GM08714 (cell line): ENCODE measurements around the gene CARNS1.
A peak's percentile ranks its signal among the peaks of the same experiment; 100 is the strongest.

Source experiments
- H3K4me3 ChIP-seq: fragments of 200-500 bp; sonication (Bioruptor generic); 2 replicates; pipeline ENCODE4 v1.5.1; 2014; ENCODE audit warnings: mild to moderate bottlenecking, low read length, inconsistent platforms
- ZNF274 ChIP-seq: IDR thresholded peaks from 2 replicates; pipeline ENCODE4 v1.6.1; 2012; ENCODE audit warnings: mild to moderate bottlenecking, low read depth, low read length

The CARNS1 gene

DNA sequence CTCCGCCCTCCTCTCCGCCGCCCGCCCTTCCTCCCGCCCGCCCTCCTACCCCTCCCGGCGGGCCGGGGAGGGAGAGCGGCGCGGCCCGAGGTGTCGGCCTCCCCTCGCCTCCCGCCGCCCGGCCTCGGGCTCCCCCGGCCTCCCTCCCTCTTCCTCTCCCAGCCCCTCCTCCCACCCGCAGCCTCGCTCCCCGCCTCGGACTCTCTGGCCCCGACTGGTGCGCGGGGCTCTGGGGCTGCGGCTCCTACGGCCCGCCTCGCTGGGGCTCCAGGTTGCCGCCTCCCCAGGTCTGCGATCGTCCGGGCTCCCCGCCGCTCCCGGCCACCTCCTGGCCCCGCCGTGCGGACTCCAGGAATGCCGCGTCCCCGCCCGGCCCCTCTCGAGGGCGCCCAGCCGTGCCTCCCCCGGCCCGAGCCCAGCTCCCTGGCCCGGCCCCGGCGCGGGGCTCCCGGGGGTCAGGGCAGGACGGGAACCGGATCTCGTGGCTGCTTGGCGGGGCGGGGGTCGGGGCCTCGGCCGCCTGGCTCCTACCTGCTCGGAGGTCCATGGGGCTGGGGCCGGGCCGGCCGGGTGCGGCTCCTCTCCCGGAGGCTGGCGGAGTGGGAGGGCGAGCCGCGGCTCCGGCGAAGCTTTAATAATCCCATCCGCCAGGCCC lies 42.4 kb upstream of the CARNS1 start, which contains the start of gene CLCF1:
Gene CLCF1 (minus strand): TSS at position 606 of the 655 bp plus-strand sequence. CDS start 59 bp downstream, at position 547.
- no peak for TF ChIP-seq ZNF274
- H3K4me3 ChIP-seq: peak within 1 kb of the TSS; percentile 74; the same call in 1 of the 2 replicates

DNA sequence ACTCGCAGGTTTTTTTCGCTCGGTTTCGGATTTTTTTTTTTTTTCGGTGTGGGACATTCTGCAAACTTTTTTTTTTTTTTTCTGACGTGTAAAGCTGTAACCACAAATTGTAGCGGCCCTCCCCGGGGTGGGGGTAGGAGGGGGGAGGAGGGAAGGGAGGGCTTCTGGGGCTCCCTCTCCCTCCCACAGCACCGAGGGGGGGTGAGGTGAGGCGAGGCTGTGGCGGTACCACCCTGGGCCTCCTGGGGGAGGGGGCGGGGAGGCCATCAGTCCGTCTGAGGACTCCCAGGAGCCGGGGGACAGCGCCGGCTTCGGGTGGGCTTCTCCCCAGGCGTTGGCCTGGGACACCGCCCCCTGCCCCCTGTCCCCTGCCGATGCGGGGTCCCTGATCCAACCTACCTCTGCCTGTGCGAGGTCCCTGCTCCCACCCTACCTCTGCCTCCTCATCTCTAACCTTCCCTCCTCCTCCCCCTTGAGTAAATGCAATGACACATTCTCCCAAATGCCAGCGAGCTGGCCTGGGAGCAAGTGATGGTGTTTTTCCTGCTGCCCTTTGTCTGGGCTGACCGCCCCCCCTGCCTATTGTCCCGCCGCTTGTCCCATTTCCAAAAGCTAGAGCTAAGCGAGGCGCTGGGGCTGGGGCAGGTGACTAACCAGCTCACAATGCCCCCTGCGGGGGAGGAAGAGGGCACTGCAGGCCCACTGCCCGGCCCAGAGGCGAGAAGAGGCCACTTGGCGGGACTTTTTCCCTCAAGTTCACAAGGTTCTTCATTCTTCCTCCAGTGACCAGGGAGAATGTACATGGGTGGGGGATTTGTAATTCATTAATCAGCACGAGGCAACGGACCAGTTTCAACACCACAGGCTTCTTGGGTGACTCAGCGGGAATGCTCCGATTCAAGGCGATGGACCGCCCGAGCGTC lies 41.6 kb upstream of the CARNS1 start:
- peak overlapping the region; percentile 74; the same call in 1 of the 2 replicates for H3K4me3 ChIP-seq
- TF ChIP-seq ZNF274: no peak

DNA sequence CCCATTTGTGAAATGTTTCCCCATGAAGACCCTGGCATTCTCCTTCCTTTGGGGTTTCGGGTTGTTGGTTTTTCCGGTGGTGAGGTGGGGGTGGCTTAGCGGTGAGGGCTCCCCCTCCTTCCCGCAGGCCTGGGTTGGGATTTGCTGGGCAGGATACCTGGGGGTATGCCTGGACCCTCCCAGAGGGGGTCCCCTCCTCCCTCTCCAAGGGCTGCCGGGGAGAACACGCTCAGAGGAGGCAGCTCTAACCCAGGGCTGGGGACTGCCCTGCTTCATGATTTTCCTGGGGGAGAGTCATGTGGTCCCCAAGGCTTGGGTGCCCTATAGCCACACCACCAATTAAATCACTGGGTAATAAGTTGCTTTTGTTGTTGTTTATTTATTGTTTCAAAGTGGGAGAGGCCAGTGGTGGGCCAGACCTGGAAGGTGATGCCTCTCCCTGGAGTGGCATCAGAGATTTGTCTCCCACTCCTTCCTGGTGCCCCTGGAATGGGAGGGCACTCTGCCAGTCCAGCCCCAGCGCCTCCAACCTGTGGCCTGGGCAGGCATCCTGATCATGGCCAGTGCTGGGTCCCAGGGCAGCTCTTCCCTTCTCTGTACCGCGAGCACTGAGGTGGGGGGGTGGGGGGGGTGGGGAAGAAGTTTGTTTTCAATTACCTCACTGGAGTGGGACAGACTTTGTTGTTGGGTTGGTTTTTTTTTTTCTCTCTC lies 40.8 kb upstream of the CARNS1 start:
- no peak overlapping the region; the same call in 1 of the 2 replicates for H3K4me3 ChIP-seq
- TF ChIP-seq ZNF274: no peak

DNA sequence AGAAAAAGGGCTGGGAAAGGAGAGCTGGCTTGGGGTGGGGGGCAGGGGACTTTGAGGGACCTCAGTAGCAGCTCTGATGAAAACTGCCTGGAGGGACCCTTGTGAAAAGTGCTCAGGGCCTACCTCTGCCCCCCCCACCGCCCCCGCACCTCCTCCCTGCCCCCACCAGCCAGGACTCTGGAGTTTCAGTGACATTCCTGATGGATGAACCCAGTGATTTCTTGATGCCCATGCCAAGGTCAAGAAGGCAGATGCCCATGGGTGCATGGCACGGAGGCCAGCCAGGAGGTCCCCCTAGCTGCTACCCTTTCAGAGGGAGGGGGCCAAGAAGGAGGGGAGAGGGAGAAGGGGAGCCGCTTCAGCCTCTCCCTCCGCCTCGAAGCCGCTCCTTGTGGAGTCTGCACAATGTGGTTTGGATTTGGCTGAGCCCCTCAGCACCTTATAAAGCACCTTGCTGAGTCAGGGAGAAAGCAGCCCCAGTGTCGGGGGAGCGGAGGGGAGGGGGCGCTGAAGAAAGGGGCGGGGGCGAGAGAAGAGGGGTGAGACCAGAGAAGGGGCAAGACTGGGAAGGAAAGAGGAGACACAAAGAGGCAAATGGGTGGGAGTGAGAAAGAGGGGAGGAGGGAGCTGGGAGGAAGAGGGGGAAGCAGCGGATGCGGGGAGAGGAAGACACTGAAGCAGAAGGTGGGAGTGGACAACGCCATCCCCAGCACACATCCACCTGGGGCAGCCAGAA lies 40.0 kb upstream of the CARNS1 start:
- TF ChIP-seq ZNF274: no peak

DNA sequence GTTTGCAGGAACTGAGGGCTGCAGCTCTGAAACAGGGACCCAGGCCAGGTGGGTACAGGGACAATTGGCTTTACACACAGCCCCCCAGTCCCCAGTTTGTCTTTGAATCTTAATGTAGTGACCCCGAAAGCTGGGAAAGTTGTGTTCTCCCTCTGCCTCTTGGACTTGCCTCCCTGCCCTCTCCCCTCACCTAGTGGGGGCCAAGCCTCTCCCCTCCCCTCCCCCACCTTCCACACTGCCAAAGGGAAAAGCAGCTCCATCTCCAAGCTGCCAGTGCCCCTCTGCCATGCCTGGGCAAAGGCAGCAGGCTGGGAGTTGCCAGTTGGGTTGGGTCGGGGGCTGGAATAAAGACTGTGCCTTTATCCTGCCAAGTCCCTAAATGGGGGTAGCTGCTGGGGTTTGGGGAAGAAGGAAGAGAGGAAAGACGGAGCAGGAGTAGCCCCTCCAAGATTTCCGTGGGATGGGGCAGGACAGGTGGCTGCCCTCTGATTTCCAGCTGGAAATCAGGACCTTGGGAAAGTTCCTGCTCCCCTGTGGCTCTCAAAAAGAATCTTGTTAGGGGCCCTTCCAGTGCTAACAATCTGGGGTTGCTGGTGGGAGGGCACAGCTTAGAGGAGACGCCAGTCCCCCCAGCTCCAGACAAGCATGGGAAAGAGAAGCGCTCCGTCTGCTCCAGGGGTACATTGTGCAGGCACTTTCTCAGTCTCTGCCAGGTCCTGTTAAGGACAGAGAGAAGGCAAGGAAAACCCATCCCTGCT lies 39.2 kb upstream of the CARNS1 start:
- no peak overlapping the region for H3K4me3 ChIP-seq
- no peak for TF ChIP-seq ZNF274

More for the DNA sequence above, 40.0 kb upstream of the CARNS1 start:
- no peak overlapping the region for H3K4me3 ChIP-seq

DNA sequence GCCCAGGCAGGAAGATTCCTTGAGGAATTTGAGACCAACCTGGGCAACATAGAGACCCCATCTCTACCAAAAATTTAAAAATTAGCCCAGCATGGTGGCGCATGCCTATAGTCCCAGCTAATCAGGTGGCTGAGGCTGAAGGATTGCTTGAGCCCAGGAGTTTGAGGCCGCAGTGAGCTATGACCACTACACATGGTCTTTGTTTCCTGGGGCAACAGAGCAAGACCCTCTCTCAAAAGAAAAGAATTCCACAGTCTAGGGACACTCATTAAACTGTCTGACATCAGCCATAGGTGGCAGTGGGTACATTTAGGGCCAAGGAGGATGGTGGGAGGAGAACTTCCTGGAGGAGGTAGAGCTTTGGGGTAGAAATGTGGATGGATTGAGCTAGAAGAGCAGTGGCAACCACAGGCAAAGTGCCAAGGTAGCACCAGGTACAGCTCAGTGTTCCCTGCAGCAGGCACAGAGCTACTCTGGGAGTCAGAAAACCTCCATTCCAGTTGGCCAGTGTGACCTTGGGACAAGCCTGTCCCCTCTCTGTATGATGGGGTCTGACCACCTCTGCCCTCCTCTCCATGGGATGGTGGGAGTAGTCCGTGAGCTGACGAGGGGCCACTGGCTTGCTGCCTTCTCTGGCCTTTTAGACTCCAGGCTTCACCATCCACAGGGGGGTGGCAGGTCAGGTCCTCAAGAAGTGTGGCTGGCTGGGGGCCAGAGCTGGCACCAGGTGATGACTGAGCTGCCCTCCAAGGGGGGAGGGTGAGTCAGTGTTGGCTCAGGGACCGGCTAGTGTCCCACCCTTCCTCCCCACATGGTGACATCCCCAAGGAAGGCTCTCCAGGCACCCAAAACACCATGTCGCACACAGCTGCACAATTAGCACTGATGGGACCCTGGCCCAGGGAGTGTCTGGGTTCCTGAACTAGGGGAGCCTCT lies 38.3 kb upstream of the CARNS1 start:
- H3K4me3 ChIP-seq: no peak overlapping the region
- TF ChIP-seq ZNF274: no peak

DNA sequence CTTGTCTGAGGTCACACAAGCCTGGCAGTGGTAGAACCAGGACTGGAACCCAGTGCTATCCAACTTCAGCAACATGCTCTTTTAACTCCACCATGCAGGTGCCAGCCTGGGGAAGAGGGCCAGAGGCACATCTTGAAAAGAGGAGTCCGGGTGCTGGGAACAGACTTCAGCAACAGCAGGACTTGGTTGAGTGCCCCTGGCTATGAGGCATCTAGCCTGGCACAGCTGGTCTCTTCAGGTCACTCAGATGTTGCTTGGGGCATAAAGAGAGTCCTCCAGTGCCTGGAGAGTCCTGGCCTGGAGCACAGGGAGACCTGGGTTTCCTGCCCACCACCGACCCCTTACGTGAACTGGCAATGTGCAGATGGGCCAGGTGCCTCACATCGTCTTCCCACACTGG lies 36.9 kb upstream of the CARNS1 start:
- H3K4me3 ChIP-seq: no peak overlapping the region
- no peak for TF ChIP-seq ZNF274

DNA sequence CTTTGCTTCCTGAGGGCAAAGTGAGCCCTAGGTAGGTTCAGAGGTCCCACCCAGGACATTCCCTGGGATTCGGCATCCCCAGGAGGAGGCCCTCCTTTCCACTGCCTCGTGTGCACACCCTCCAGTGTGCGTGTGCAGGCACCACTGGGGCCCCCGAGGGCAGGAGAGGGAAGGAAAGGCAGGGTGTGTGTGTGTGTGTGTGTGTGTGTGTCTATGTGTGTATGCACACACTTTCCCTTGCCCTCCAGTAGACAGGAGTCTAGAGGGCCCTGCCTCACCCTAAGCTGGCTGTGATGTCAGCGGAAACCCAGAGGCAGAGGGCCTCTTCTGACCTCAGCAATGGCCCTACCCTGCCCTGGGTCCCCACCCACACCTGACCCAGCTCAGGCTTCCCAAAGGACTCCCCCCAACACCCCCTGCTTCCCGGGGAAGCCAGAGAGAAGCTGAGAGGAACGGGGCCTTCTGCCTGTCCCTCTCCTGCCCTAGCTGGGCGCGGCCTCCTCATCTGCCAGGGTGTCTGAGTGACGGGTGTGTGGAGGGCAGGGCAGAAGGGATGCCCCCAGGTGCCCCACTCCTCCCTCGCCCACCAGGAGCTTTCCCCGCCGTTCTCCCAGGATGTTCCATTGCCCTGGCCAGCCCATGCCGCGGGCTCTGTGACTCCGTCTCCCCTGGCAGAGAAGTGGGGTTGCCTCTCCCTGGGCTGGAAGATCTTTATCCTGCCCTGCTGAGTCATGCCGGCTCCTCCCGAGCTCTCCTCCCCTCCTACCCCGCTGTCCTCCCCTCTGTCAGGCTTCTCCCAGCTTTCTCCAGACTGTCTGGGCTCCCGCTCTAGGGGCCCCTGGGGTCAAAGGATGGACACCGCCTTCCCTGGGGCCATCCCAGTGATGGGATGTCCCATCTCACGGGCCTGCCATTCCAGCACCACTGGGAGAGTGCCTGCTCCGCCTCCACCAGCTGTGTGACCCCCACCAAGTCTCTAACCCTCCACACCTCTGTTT lies 36.1 kb upstream of the CARNS1 start:
- no peak overlapping the region for H3K4me3 ChIP-seq
- no peak for TF ChIP-seq ZNF274

DNA sequence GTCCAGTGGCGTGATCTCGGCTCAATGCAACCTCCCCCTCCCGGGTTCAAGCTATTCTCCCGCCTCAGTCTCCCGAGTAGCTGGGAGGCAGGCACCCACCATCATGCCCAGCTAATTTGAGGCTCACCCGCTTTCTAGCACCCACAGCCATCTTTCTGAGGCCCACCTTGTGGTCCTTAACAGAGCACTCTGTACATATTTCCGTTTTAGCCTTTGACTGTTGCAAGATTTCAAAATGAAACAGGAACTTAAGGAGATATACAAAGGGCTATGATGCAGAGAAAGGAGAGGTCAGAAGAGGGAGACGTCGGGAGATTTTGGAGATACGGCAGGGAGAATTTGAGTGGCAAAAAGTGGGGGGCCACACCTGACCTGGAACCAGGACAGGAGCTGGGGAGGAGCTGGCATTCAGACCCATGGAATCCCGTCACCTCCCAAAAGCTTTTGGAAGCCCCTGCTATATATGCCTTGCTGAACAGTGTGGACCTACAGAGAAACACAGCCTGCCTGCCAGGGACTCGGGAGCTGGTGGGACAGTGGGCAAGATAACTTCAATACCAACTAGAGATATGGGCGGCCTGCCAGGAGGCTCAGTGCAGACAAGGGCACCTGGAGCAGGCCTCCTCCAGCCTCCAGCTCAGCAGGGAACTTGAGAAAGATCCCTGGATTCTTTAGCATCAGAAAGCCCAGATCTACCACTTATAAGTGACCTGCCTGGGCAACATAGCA lies 34.1 kb upstream of the CARNS1 start:
- no peak overlapping the region for H3K4me3 ChIP-seq
- TF ChIP-seq ZNF274: no peak
